Measurements from ENCODE around the gene AHCYL2. TPM values are rescaled to one million over a fixed set of nuclear protein-coding genes. Genes with fewer than 3 reads are reported as not detected.
"Not testable (repeated sequence)": the region's sequence is repeated elsewhere in the genome, so short reads cannot be mapped to it uniquely, and the experiment has no call there.

The AHCYL2 gene
- total RNA-seq, 1 donor from 2014 or later: 11.0 TPM

GRCh38 chr7:129367349-129367699 is 142.5 kb downstream of the AHCYL2 start:
- H3K36me3 Mint-ChIP-seq (ENCODE audit: low read depth): no peaks in the 10 kb centered on the region
- H3K27me3 Mint-ChIP-seq (ENCODE audit: low read depth): no peaks in the 10 kb centered on the region
- no peak overlapping the region for H3K4me3 Mint-ChIP-seq (ENCODE audit: unreplicated experiment)
- no peak overlapping the region for H3K27ac Mint-ChIP-seq (ENCODE audit: unreplicated experiment)
- H3K9me3 Mint-ChIP-seq (ENCODE audit: low read depth): no peaks in the 10 kb centered on the region
- TF ChIP-seq, protein P1, sequence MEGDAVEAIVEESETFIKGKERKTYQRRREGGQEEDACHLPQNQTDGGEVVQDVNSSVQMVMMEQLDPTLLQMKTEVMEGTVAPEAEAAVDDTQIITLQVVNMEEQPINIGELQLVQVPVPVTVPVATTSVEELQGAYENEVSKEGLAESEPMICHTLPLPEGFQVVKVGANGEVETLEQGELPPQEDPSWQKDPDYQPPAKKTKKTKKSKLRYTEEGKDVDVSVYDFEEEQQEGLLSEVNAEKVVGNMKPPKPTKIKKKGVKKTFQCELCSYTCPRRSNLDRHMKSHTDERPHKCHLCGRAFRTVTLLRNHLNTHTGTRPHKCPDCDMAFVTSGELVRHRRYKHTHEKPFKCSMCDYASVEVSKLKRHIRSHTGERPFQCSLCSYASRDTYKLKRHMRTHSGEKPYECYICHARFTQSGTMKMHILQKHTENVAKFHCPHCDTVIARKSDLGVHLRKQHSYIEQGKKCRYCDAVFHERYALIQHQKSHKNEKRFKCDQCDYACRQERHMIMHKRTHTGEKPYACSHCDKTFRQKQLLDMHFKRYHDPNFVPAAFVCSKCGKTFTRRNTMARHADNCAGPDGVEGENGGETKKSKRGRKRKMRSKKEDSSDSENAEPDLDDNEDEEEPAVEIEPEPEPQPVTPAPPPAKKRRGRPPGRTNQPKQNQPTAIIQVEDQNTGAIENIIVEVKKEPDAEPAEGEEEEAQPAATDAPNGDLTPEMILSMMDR (IDR thresholded peaks at IDR 0.05): no peak
- peaks cover 4% of the 10 kb centered on the region for H3K4me1 Mint-ChIP-seq (ENCODE audit: low read depth)
- DNase-seq (ENCODE audit: low spot score): no peak

GRCh38 chr7:129367700-129368388 is 143.0 kb downstream of the AHCYL2 start:
- Mint-ChIP-seq H3K27ac (ENCODE audit: unreplicated experiment) (no peak overlapping the region), H3K4me3 (ENCODE audit: unreplicated experiment) (no peak overlapping the region)

DNA sequence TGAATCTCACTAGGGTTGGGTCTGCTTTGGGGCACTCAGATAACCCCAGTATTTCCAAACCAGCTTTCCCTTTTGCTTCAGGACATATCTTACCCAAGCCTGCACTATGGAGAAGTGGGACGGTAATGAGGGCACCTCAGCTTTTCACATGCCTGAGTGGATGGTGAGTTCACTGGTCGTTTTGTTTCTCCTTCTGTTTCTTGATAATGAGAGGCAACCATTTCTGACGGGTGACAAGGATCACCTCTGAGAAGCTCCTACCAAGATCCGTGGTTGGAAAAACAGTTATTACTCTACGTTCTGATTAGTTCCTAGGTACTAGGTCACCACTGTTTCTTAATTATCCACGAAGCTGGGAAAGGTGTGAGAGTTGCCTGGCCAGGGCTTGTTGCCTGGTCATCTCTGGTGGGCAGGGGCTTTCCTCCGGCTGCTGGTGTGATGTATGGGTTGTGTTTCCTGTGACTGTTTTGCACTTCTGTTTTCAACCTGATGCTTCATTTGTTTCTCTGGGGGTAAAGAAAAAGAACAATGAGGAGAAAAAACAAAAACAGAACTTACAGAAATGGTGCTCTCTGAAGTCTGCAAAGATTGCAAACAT is 143.7 kb downstream of the AHCYL2 start:
- TF ChIP-seq, protein P1 (IDR thresholded peaks at IDR 0.05): no peak
- Mint-ChIP-seq H3K27me3 (ENCODE audit: low read depth) (no peaks in the 10 kb centered on the region), H3K9me3 (ENCODE audit: low read depth) (no peaks in the 10 kb centered on the region), H3K4me1 (ENCODE audit: low read depth) (peaks cover 4% of the 10 kb centered on the region), H3K36me3 (ENCODE audit: low read depth) (no peaks in the 10 kb centered on the region), H3K27ac (ENCODE audit: unreplicated experiment) (no peak overlapping the region), H3K4me3 (ENCODE audit: unreplicated experiment) (no peak overlapping the region)
- no peak for DNase-seq (ENCODE audit: low spot score)

More at GRCh38 chr7:129367700-129368388, 143.0 kb downstream of the AHCYL2 start:
- H3K4me1 Mint-ChIP-seq (ENCODE audit: low read depth): peaks cover 4% of the 10 kb centered on the region
- TF ChIP-seq, protein P1 (IDR thresholded peaks at IDR 0.05): peak; percentile 92
- H3K9me3 Mint-ChIP-seq (ENCODE audit: low read depth): no peaks in the 10 kb centered on the region
- H3K36me3 Mint-ChIP-seq (ENCODE audit: low read depth): no peaks in the 10 kb centered on the region
- H3K27me3 Mint-ChIP-seq (ENCODE audit: low read depth): no peaks in the 10 kb centered on the region
- no peak for DNase-seq (ENCODE audit: low spot score)

- H3K4me3 Mint-ChIP-seq (ENCODE audit: unreplicated experiment); H3K9me3 Mint-ChIP-seq (ENCODE audit: low read depth); H3K36me3 Mint-ChIP-seq (ENCODE audit: low read depth); DNase-seq (ENCODE audit: low spot score); H3K4me1 Mint-ChIP-seq (ENCODE audit: low read depth); H3K27ac Mint-ChIP-seq (ENCODE audit: unreplicated experiment); H3K27me3 Mint-ChIP-seq (ENCODE audit: low read depth): not testable (repeated sequence)
Observed at GRCh38 chr7:129369447-129369846, 144.6 kb downstream of the AHCYL2 start.

DNA sequence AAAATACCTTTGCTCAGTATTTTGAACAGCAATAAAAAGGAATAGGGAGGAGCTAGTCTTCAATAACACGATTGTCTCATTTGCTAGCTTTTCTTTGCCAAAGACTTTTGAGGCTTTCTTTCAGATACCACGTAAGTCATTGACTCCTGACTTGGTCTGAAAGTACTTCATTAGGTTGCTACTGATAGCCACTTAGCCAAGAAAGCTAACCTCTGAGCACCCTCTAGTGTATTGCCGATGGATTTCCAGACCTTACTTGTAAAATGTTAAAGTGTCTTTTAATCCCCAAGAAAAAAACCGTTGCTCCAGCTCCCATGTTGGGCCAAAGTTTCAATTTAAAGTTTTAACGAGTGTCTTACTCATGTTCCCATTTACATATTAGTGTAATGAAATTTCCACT is 146.0 kb downstream of the AHCYL2 start:
- no peaks in the 10 kb centered on the region for H3K36me3 Mint-ChIP-seq (ENCODE audit: low read depth)
- H3K9me3 Mint-ChIP-seq (ENCODE audit: low read depth): no peaks in the 10 kb centered on the region
- no peak overlapping the region for H3K27ac Mint-ChIP-seq (ENCODE audit: unreplicated experiment)
- H3K27me3 Mint-ChIP-seq (ENCODE audit: low read depth): no peaks in the 10 kb centered on the region
- H3K4me3 Mint-ChIP-seq (ENCODE audit: unreplicated experiment): no peak overlapping the region
- H3K4me1 Mint-ChIP-seq (ENCODE audit: low read depth): peaks cover 4% of the 10 kb centered on the region
- no peak for DNase-seq (ENCODE audit: low spot score)
- TF ChIP-seq, protein P1 (IDR thresholded peaks at IDR 0.05): no peak

DNA sequence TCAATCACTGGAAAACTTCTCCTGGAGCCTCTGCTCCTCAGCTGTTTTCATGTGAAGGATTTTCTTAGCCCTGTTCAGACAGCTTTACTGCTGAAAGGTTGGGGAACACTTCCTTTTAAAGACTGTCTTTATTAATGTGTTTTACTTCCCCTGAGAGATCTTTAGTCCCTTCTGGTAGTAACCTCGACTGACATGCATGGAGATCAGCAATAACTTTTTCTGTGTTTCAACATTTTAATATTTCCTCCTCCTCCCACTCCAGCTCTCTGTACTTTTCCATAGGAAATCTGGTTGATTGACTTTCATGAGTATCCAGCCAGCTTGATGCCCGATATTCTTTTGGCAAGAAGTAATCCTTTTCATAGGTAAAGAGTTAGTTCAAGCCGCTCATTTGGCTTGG is 146.7 kb downstream of the AHCYL2 start:
- no peak overlapping the region for H3K4me3 Mint-ChIP-seq (ENCODE audit: unreplicated experiment)
- H3K36me3 Mint-ChIP-seq (ENCODE audit: low read depth): no peaks in the 10 kb centered on the region
- DNase-seq (ENCODE audit: low spot score): no peak
- H3K27ac Mint-ChIP-seq (ENCODE audit: unreplicated experiment): no peak overlapping the region
- H3K27me3 Mint-ChIP-seq (ENCODE audit: low read depth): no peaks in the 10 kb centered on the region
- H3K9me3 Mint-ChIP-seq (ENCODE audit: low read depth): no peaks in the 10 kb centered on the region
- peaks cover 4% of the 10 kb centered on the region for H3K4me1 Mint-ChIP-seq (ENCODE audit: low read depth)
- TF ChIP-seq, protein P1 (IDR thresholded peaks at IDR 0.05): no peak

Measured in chondrocyte (in vitro differentiated cells).